GOT3 (cell line): ENCODE results near the gene SLC25A43.
"Not testable (repeated sequence)": the region's sequence is repeated elsewhere in the genome, so short reads cannot be mapped to it uniquely, and the experiment has no call there.

ENCODE experiments used
- DNase-seq: peaks from one replicate; lab custom pipeline; 2025; ENCODE audit warnings: mixed read lengths; lab: John Stamatoyannopoulos, UW

The SLC25A43 gene

GRCh38 chrX:119398974-119399771 lies at the start of gene SLC25A43:
Gene SLC25A43 (plus strand): TSS chrX:119399336. CDS start chrX:119399404, 68 bp downstream.
- no peak for DNase-seq

DNA sequence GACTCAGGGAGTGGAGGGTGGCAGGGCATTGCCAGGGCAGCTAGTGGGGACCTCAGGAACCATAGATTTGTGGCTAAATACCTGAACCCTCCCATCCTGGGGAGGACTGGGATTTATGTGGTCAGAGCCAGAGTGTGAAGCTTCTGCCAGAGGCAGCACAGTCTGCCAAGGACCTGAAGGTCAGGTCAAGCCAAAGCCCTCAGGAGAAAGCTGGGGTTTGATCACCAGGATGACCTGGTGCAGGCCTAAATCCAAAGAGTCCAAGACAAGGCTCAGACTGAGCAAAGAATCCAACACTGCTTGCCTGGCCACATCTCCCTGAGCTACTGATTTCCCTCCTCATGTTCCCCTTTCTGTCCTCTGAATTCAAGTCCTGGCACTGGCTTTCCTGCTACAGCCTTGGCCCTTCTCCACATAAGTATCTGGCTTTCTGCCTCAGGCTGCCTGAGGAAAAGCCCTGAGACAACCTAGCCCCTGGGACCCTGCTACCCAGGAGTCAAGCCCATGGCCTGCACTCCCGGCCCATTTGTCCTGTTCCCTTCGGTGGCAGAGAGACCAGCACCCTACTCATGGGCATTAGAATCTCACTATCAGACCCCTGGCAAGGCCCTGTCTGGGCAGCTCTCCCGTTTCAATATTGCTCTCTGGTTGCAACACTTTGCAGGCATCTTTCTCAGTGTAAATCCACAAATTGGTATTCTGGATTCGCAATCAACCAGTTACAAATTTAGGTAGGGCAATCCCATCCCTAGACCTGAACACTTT lies 39.3 kb upstream of the SLC25A43 start:
- DNase-seq, result no peak

DNA sequence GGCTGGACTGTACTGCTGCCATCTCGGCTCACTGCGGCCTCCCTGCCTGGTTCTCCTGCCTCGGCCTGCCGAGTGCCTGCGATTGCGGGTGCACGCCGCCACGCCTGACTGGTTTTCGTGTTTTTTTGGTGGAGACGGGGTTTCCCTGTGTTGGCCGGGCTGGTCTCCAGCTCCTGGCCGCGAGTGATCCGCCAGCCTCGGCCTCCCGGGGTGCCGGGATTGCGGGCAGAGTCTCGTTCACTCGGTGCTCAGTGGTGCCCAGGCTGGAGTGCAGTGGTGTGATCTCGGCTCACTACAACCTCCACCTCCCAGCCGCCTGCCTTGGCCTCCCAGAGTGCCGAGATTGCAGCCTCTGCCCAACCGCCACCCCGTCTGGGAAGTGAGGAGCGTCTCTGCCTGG lies 37.7 kb upstream of the SLC25A43 start:
- not testable (repeated sequence) for DNase-seq

GRCh38 chrX:119362074-119362473 lies 37.1 kb upstream of the SLC25A43 start:
- DNase-seq, result not testable (repeated sequence)

DNA sequence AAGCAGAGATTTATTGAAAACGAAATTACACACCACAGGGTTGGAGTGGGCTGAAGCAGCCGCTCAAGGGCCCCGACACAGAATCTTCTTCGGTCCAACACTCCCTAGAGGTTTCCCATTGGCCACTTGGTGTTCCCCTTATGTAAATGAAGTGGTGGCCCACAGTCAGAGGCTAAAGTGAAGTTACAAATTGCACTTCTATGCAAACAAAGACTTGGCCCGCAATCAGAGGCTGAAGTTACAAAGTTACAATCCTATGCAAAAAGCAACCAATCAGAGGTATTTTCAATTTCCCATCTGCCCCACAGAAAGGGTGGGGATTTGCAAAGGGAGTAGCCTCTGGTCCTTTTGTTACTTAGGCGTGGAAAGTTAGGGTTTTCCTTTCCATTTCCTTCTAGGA lies 35.7 kb upstream of the SLC25A43 start:
- DNase-seq, result no peak

DNA sequence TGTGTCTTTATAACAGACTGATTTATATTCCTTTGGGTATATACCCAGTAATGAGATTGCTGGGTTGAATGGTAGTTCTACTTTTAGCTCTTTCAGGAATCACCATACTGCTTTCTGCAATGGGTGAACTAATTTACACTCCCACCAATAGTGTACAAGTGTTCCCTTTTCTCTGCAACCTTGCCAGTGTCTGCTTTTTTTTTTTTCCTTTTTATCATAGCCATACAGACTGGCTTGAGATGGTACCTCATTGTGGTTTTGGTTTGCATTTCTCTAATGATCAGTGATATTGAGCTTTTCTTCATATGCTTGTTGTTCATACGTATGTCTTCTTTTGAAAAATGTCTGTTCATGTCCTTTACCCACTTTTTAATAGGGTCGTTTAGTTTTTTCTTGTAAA lies 27.3 kb upstream of the SLC25A43 start:
- not testable (repeated sequence) for DNase-seq

- no peak for DNase-seq
Measured at GRCh38 chrX:119374736-119375135, 24.4 kb upstream of the SLC25A43 start.

- DNase-seq, result no peak
Measured at GRCh38 chrX:119375561-119375960, 23.6 kb upstream of the SLC25A43 start.

- no peak for DNase-seq
Measured at GRCh38 chrX:119376312-119376711, 22.8 kb upstream of the SLC25A43 start.

GRCh38 chrX:119381349-119381944 lies 17.7 kb upstream of the SLC25A43 start:
- DNase-seq, result no peak

GRCh38 chrX:119382606-119383005 lies 16.5 kb upstream of the SLC25A43 start:
- DNase-seq, result no peak

- not testable (repeated sequence) for DNase-seq
Measured at GRCh38 chrX:119386685-119387084, 12.5 kb upstream of the SLC25A43 start.

GRCh38 chrX:119387426-119387825 lies 11.7 kb upstream of the SLC25A43 start:
- not testable (repeated sequence) for DNase-seq

- no peak for DNase-seq
Measured at GRCh38 chrX:119389214-119389613, 9.9 kb upstream of the SLC25A43 start.

DNA sequence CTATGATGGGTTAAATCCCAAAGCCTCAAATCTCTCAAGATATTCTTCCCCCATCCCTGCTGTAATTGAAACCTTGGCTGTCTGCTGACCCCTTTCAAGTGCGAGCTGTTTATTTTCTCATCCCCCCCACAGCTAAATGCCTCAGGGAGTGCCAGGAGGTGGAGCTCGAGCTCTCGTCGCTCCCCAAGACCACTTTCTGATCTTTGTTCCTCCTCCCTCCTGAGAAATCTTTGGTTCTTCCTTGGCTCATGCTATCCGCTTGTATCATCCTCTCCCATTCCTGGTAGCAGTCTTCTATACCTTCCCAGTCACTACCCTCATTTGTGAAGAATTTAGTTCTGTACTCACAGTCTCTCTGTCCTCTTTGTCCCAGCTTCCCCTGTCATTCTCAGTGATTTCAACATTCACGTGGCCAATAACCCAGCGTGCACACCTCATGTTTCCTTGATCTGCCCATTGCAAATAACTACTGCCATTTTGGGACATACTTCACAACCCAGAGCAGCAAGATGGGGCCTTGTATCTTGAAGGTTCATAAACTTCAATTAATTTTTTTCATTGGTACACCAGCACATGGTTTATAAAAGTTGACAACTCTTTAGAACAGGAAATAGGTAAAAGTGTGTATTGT lies 9.2 kb upstream of the SLC25A43 start:
- no peak for DNase-seq

DNA sequence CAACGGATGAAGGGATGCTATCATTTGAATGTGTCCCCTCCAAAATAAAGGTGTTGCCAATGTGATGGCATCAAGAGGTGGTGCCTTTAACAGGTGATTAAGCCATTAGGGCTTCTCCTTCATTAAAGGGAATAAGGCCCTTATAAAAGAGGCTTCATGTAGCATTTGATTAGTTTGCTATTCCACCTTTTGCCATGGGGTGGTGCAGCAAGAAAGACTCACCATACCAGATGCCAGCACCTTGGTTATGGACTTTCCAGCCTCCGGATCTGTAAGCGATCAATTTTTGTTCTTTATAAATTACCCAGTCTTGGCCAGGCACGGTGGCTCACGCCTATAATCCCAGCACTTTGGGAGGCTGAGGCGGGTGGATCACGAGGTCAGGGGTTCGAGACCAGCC lies 7.9 kb upstream of the SLC25A43 start:
- no peak for DNase-seq

GRCh38 chrX:119393144-119393543 lies 6.0 kb upstream of the SLC25A43 start:
- DNase-seq, result no peak

- no peak for DNase-seq
Measured at GRCh38 chrX:119398587-119398973, 556 bp upstream of the SLC25A43 start.

DNA sequence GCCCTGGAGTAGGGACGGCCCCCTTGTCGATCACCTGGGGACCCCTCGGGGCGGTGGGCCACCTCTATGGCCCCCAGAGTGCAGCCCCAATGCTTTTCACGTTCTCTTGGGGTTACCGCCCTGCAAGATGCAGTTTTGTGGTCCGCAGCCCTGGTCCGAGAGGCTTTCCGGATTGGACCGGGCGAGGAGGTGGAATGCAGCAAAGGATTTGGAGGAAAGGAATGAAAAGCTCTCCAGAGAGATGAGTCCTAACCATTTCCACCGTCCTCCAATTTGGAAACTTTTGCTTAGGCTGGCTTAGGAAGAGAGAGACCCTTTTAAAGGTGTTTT lies 601 bp downstream of the SLC25A43 start:
- no peak for DNase-seq

- no peak for DNase-seq
Measured at GRCh38 chrX:119401569-119401968, 2.4 kb downstream of the SLC25A43 start.

DNA sequence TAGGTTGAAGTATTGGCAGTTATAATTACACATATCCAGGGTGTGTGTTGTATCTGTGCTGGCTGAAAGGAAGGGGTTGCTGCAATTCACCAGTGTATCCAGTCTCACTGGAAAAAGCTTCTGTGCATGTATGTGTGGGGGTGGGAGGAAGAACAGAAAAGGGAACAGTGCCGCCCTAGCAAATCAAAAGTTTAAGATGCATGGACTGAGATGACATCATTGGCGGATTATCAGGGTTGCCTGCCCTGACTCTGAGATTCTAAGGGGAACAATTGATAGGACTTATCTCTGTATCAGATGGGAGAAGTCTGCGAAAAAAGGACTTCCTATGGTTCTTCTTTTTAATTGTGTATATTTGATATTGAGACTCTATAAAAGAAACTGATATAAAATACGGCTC lies 3.5 kb downstream of the SLC25A43 start:
- no peak for DNase-seq

GRCh38 chrX:119406776-119407175 lies 7.6 kb downstream of the SLC25A43 start:
- DNase-seq, result no peak

DNA sequence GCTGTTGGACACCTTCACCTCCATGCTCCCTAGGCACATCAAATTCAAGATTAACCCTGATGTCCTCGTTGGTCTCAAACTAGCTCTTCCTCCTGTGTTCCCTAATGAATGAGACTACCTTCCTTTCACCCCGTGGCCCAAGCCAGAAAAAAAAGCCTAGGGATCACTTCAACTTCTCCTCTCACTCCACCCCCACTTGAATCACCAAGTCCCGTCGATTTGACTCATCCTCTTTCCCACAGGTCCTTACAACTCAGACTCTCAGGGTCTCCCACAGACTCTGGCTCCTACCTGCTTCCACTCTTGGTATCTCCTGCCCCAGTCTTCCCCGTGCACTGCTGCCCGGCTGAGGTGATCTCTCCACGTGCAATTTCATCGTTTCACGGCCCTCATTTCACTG lies 8.5 kb downstream of the SLC25A43 start:
- no peak for DNase-seq
